ENCODE data around the gene EPG5. TPM values are rescaled to one million over a fixed set of nuclear protein-coding genes. Genes with fewer than 3 reads are reported as not detected.

EPG5 gene
- total and polyA plus RNA-seq, 9 of the 15 experiments (the other 6 are each of a cell fraction or from before 2014, with no cell fraction given), result 1.3 to 10.7 (median 5.2) TPM

- no peak overlapping the region for H2AFZ ChIP-seq (ENCODE audit: low read depth, low read length)
- peak; percentile 70; the same call in 1 of the 2 replicates for TF ChIP-seq TAL1 (IDR thresholded peaks at IDR 0.05)
- TF ChIP-seq NCOA4 (IDR thresholded peaks at IDR 0.05; ENCODE audit: partially characterized antibody), result no peak
- no peak for TF ChIP-seq ZNF830 (CRISPR knock-in tag; IDR thresholded peaks at IDR 0.05)
- TF ChIP-seq SAFB2 (IDR thresholded peaks at IDR 0.05; ENCODE audit: borderline replicate concordance, low read depth, low read length, severe bottlenecking), result no peak
- no peak for TF ChIP-seq FOXO4 (CRISPR knock-in tag; IDR thresholded peaks at IDR 0.05)
- TF ChIP-seq CBFB (CRISPR knock-in tag; IDR thresholded peaks at IDR 0.05), result no peak
- no peak for TF ChIP-seq POLR2AphosphoS2 (IDR thresholded peaks at IDR 0.05; ENCODE audit: low read length)
- no peak for TF ChIP-seq ZNF263 (CRISPR knock-in tag; IDR thresholded peaks at IDR 0.05; ENCODE audit: borderline replicate concordance)
- no peak for TF ChIP-seq CSDE1 (IDR thresholded peaks at IDR 0.05)
- no peak for TF ChIP-seq ZNF77 (CRISPR knock-in tag; IDR thresholded peaks at IDR 0.05)
- no peak for TF ChIP-seq HIVEP1 (CRISPR knock-in tag; IDR thresholded peaks at IDR 0.05)
- TF ChIP-seq ZZZ3 (IDR thresholded peaks at IDR 0.05), result no peak
- TF ChIP-seq CBFA2T2 (conservative IDR thresholded peaks at IDR 0.05), result peak; percentile 70
- TF ChIP-seq YY1 (IDR thresholded peaks at IDR 0.05; ENCODE audit: borderline replicate concordance in 1 of 3, control insufficient read depth in 1 of 3, extremely low read depth in 1 of 3, insufficient read depth in 3 of 3, insufficient read length in 1 of 3, insufficient replicate concordance in 2 of 3, low read depth in 1 of 3, low read length in 2 of 3), result no peak
- TF ChIP-seq ZNF347 (CRISPR knock-in tag; IDR thresholded peaks at IDR 0.05; ENCODE audit: low read depth), result no peak
- TF ChIP-seq LARP7 (IDR thresholded peaks at IDR 0.05), result no peak
- TF ChIP-seq VEZF1 (CRISPR knock-in tag; IDR thresholded peaks at IDR 0.05), result no peak
- no peak for TF ChIP-seq BRD9 (IDR thresholded peaks at IDR 0.05; ENCODE audit: low read depth, partially characterized antibody)
- no peak for TF ChIP-seq GTF2B (IDR thresholded peaks at IDR 0.05; ENCODE audit: extremely low read depth, insufficient read length)
- TF ChIP-seq NFYB (IDR thresholded peaks at IDR 0.05; ENCODE audit: extremely low read depth, insufficient read length), result no peak
- TF ChIP-seq TEAD4 (IDR thresholded peaks at IDR 0.05; ENCODE audit: low read length), result peak; percentile 66
- TF ChIP-seq TEAD4 (CRISPR knock-in tag; IDR thresholded peaks at IDR 0.05; ENCODE audit: borderline replicate concordance), result no peak
Observed at GRCh38 chr18:46010050-46010449, 42.9 kb upstream of the EPG5 start.

More at GRCh38 chr18:46010050-46010449, 42.9 kb upstream of the EPG5 start:
- intact Hi-C loops (cut with micrococcal nuclease), result no loop called here
- Histone ChIP-seq H3K9me3 (replicated peaks; ENCODE audit: control insufficient read depth, insufficient read depth, low read depth, low read length) (no peaks in the 10 kb centered on the region), H3K79me2 (ENCODE audit: control insufficient read depth, insufficient read depth, low read length) (no peaks in the 10 kb centered on the region), H4K20me1 (replicated peaks; ENCODE audit: control insufficient read depth, insufficient read depth, low read length) (no peaks in the 10 kb centered on the region), H3K36me3 (ENCODE audit: control insufficient read depth, insufficient read depth, low read length) (peaks cover 30% of the 10 kb centered on the region; the same call in 2 of the 3 replicates), H3K27ac (ENCODE audit: extremely low read depth, low read depth, low read length) (no peak overlapping the region), H3K4me1 (replicated peaks in 1 of 2; ENCODE audit: control insufficient read depth in 2 of 2, insufficient read depth in 2 of 2, low read length in 2 of 2) (peaks cover 0 to 5% of the 10 kb centered on the region in 2 experiments; a peak in 3 of 5 replicates), H3K9ac (ENCODE audit: insufficient read depth in 1 of 2, low read depth in 2 of 2, low read length in 2 of 2) (no peak overlapping the region; a peak in 1 of 4 replicates), H3K4me2 (ENCODE audit: insufficient read depth, low read length) (no peak overlapping the region), H3K9me1 (ENCODE audit: control insufficient read depth, insufficient read depth, low read length) (no peaks in the 10 kb centered on the region), H3K27me3 (ENCODE audit: control insufficient read depth in 2 of 2, insufficient read depth in 2 of 2, low read length in 2 of 2) (no peaks in the 10 kb centered on the region), H3K4me3 (no peak overlapping the region)
- ChIA-PET CTCF (ENCODE audit: low intra/inter-chr PET ratio) (no interaction called here), POLR2A (interaction anchor here (1.1 to 1.5 kb wide), 2 partner anchors 8 to 12 kb away, joined by 3 to 4 read pairs; no protein-coding TSS in a partner anchor)
- FAIRE-seq, result no peak
- BruUV-seq (replicated peaks), result no TSS peak
- peak; percentile 68 for ATAC-seq
- 30% methylated on average over 4 of the region's 4 CpGs for WGBS (ENCODE audit: insufficient coverage, low coverage, missing lambda C conversion rate)
- DNase-seq (ENCODE audit: extremely low read depth in 1 of 4, low spot score in 3 of 4), result peak in 2 of 4 experiments; percentile 19 to 59
- in situ Hi-C loops (cut with MboI), result no loop called here
